ENCODE measurements around the gene ALDH1L1. TPM values are rescaled to one million over a fixed set of nuclear protein-coding genes. Genes with fewer than 3 reads are reported as not detected.

Gene ALDH1L1
- total and polyA plus RNA-seq, 9 of the 15 experiments (the other 6 are each of a cell fraction or from before 2014, with no cell fraction given) = 0.06 to 1.9 (median 0.57) TPM; not detected in 1

- TF ChIP-seq ZBTB5 (IDR thresholded peaks at IDR 0.05) (no peak), SNRNP70 (optimal IDR thresholded peaks at IDR 0.05; ENCODE audit: low read depth, low read length) (no peak), BRD4 (IDR thresholded peaks at IDR 0.05) (no peak), PHB (CRISPR knock-in tag; IDR thresholded peaks at IDR 0.05) (no peak)
Measured at GRCh38 chr3:126186749-126187148, 6.4 kb upstream of the ALDH1L1 start (continued).

- CTCF ChIA-PET (ENCODE audit: low intra/inter-chr PET ratio) = no interaction called here
- H3K27me3 ChIP-seq (ENCODE audit: control insufficient read depth in 2 of 2, insufficient read depth in 2 of 2, low read length in 2 of 2) = peaks cover 0 to 9% of the 10 kb centered on the region in 2 experiments; a peak in 2 of 5 replicates
- H3K36me3 ChIP-seq (ENCODE audit: control insufficient read depth, insufficient read depth, low read length) = no peaks in the 10 kb centered on the region
- intact Hi-C loops (cut with micrococcal nuclease) (no loop called here), in situ Hi-C loops (cut with MboI) (no loop called here)
- WGBS (ENCODE audit: insufficient coverage, low coverage, missing lambda C conversion rate) = 51% methylated on average over 2 of the region's 4 CpGs
- H3K27ac ChIP-seq (ENCODE audit: extremely low read depth, low read depth, low read length) = no peak overlapping the region
- no TSS peak for BruUV-seq (replicated peaks)
- H3K4me1 ChIP-seq (replicated peaks in 1 of 2; ENCODE audit: control insufficient read depth in 2 of 2, insufficient read depth in 2 of 2, low read length in 2 of 2) = no peaks in the 10 kb centered on the region
- H3K79me2 ChIP-seq (ENCODE audit: control insufficient read depth, insufficient read depth, low read length) = no peaks in the 10 kb centered on the region
- H3K4me3 ChIP-seq = no peak overlapping the region
- no peak overlapping the region for H3K9ac ChIP-seq (ENCODE audit: insufficient read depth in 1 of 2, low read depth in 2 of 2, low read length in 2 of 2)
- no peaks in the 10 kb centered on the region for H3K9me1 ChIP-seq (ENCODE audit: control insufficient read depth, insufficient read depth, low read length)
- no peak for TF ChIP-seq DDX20 (tag; IDR thresholded peaks at IDR 0.05; ENCODE audit: low read depth)
- no peak for TF ChIP-seq PHB2 (IDR thresholded peaks at IDR 0.05; ENCODE audit: low read depth)
- TF ChIP-seq RBM22 (IDR thresholded peaks at IDR 0.05; ENCODE audit: low read depth, low read length, poor library complexity, severe bottlenecking) = no peak
- no peak for TF ChIP-seq KLF1 (tag; IDR thresholded peaks at IDR 0.05)
- TF ChIP-seq, protein P1, sequence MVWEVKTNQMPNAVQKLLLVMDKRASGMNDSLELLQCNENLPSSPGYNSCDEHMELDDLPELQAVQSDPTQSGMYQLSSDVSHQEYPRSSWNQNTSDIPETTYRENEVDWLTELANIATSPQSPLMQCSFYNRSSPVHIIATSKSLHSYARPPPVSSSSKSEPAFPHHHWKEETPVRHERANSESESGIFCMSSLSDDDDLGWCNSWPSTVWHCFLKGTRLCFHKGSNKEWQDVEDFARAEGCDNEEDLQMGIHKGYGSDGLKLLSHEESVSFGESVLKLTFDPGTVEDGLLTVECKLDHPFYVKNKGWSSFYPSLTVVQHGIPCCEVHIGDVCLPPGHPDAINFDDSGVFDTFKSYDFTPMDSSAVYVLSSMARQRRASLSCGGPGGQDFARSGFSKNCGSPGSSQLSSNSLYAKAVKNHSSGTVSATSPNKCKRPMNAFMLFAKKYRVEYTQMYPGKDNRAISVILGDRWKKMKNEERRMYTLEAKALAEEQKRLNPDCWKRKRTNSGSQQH (CRISPR knock-in tag; IDR thresholded peaks at IDR 0.05) = no peak
- DNase-seq (ENCODE audit: extremely low read depth in 1 of 4, low spot score in 3 of 4) = no peak
- H4K20me1 ChIP-seq (replicated peaks; ENCODE audit: control insufficient read depth, insufficient read depth, low read length) = no peaks in the 10 kb centered on the region
- ATAC-seq = no peak
- H3K4me2 ChIP-seq (ENCODE audit: insufficient read depth, low read length) = no peak overlapping the region
- POLR2A ChIA-PET = no interaction called here
- H2AFZ ChIP-seq (ENCODE audit: low read depth, low read length) = no peak overlapping the region
- no peak for FAIRE-seq
- no peaks in the 10 kb centered on the region for H3K9me3 ChIP-seq (replicated peaks; ENCODE audit: control insufficient read depth, insufficient read depth, low read depth, low read length)
Measured at GRCh38 chr3:126186271-126186670, 5.9 kb upstream of the ALDH1L1 start.
